HepG2 (cell line): ENCODE measurements around the gene WTAP. TPM values are rescaled to one million over a fixed set of nuclear protein-coding genes. Genes with fewer than 3 reads are reported as not detected.

Experiments
- ARNTL ChIP-seq: sonication (generic); formaldehyde crosslinking; IDR thresholded peaks from 2 replicates; pipeline ENCODE4 v1.4.0; 2020; ENCODE audit warnings: mild to moderate bottlenecking, missing genetic modification reagents
- DNMT1 ChIP-seq: sonication (generic); formaldehyde crosslinking; IDR thresholded peaks from 2 replicates; pipeline ENCODE4 v1.5.1; 2020; ENCODE audit warnings: mild to moderate bottlenecking, missing genetic modification reagents
- FOXJ3 ChIP-seq: sonication (generic); formaldehyde crosslinking; IDR thresholded peaks from 2 replicates; pipeline ENCODE4 v1.4.0; 2020; ENCODE audit warnings: missing genetic modification reagents, mild to moderate bottlenecking, borderline replicate concordance
- KDM6A ChIP-seq: IDR thresholded peaks from 2 replicates; pipeline ENCODE4 v1.6.1; 2016; ENCODE audit warnings: low read depth
- MXI1 ChIP-seq: IDR thresholded peaks from 3 replicates; pipeline ENCODE4 v1.6.1; 2012; ENCODE audit warnings: low read depth, low read length, inconsistent platforms, borderline replicate concordance
- MYC ChIP-seq: sonication (generic); formaldehyde crosslinking; IDR thresholded peaks from 2 replicates; pipeline ENCODE4 v1.9.0; 2021; ENCODE audit warnings: missing genetic modification reagents, borderline replicate concordance
- NFIB ChIP-seq: sonication (generic); formaldehyde crosslinking; IDR thresholded peaks from 2 replicates; pipeline ENCODE4 v1.9.0; 2021; ENCODE audit warnings: missing genetic modification reagents, mild to moderate bottlenecking, borderline replicate concordance
- PHF21A ChIP-seq: sonication (generic); formaldehyde crosslinking; IDR thresholded peaks from 2 replicates; pipeline ENCODE4 v1.5.0; 2020; ENCODE audit warnings: mild to moderate bottlenecking, missing genetic modification reagents
- THYN1 ChIP-seq: sonication (generic); formaldehyde crosslinking; IDR thresholded peaks from 2 replicates; pipeline ENCODE4 v1.8.1; 2023; ENCODE audit warnings: low read depth, mild to moderate bottlenecking, moderate library complexity, missing genetic modification reagents, borderline replicate concordance
- U2AF1 ChIP-seq: fragments of 200-400 bp; formaldehyde crosslinking; optimal IDR thresholded peaks from 2 replicates; pipeline ENCODE3; 2017; ENCODE audit warnings: mild to moderate bottlenecking, low read depth, low read length
- ZBTB44 ChIP-seq: sonication (generic); formaldehyde crosslinking; IDR thresholded peaks from 2 replicates; pipeline ENCODE4 v1.4.0; 2020; ENCODE audit warnings: missing genetic modification reagents
- ZFY ChIP-seq: sonication (generic); formaldehyde crosslinking; IDR thresholded peaks from 2 replicates; pipeline ENCODE4 v1.4.0; 2020; ENCODE audit warnings: missing genetic modification reagents
- ZNF205 ChIP-seq: IDR thresholded peaks from 2 replicates; pipeline ENCODE4 v1.6.1; 2018; ENCODE audit warnings: missing biosample characterization, missing genetic modification reagents
- ZNF335 ChIP-seq: sonication (generic); formaldehyde crosslinking; IDR thresholded peaks from 2 replicates; pipeline ENCODE4 v1.4.0; 2020; ENCODE audit warnings: missing genetic modification reagents
- ZNF674 ChIP-seq: sonication (generic); formaldehyde crosslinking; IDR thresholded peaks from 2 replicates; pipeline ENCODE4 v1.5.0; 2020; ENCODE audit warnings: low read depth, mild to moderate bottlenecking, missing genetic modification reagents
- ZNF704 ChIP-seq: sonication (generic); formaldehyde crosslinking; IDR thresholded peaks from 2 replicates; pipeline ENCODE4 v1.8.1; 2023; ENCODE audit warnings: mild to moderate bottlenecking, inconsistent platforms, moderate library complexity, missing genetic modification reagents, borderline replicate concordance
- ZNF737 ChIP-seq: sonication (generic); formaldehyde crosslinking; IDR thresholded peaks from 2 replicates; pipeline ENCODE4 v1.5.0; 2020; ENCODE audit warnings: missing genetic modification reagents, mild to moderate bottlenecking, borderline replicate concordance
- ZSCAN30 ChIP-seq: sonication (generic); formaldehyde crosslinking; IDR thresholded peaks from 2 replicates; pipeline ENCODE4 v1.5.0; 2020; ENCODE audit warnings: mild to moderate bottlenecking, missing genetic modification reagents
- polyA plus RNA-seq, 8 experiments: library from polyadenylated mRNA; depleted of rRNA in 3 of 8; stranded (reverse) in 7 of 8; unstranded in 1 of 8; fragments of >200 nt; fragmentation: Illumina TruSeq in 4 of 8; extraction: Trizol in 4 of 8; gene quantifications; 2 replicates each; pipeline versions ENCODE4 v1.2.1 to v1.2.3, GENCODE V29; 2011 to 2016; ENCODE audit warnings: low read depth in 4 of 8, missing spikeins in 1 of 8, mixed read lengths in 1 of 8; ENCODE audit not compliant: insufficient read depth in 1 of 8
- total RNA-seq, 5 experiments: library from RNA; depleted of rRNA; stranded (reverse); fragments of >200 nt; fragmentation: Illumina TruSeq; extraction: Trizol; gene quantifications; 2 replicates each; pipeline ENCODE4 v1.2.3, GENCODE V29; 2016; ENCODE audit warnings: low read depth in 1 of 5
- TF ChIP-seq, protein P1 (sequence below), 2 experiments: sonication (generic) in 1 of 2; formaldehyde crosslinking in 1 of 2; IDR thresholded peaks; 2 replicates each; pipeline versions ENCODE4 v1.4.0 to v1.6.1; 2018 to 2020; ENCODE audit warnings: missing genetic modification reagents in 2 of 2, borderline replicate concordance in 1 of 2, low read depth in 1 of 2, mild to moderate bottlenecking in 1 of 2, missing biosample characterization in 1 of 2

The WTAP gene
- total and polyA plus RNA-seq, 2 of the 13 experiments (the other 11 are each of a cell fraction or from before 2014, with no cell fraction given), result 31.6 to 167 TPM

DNA sequence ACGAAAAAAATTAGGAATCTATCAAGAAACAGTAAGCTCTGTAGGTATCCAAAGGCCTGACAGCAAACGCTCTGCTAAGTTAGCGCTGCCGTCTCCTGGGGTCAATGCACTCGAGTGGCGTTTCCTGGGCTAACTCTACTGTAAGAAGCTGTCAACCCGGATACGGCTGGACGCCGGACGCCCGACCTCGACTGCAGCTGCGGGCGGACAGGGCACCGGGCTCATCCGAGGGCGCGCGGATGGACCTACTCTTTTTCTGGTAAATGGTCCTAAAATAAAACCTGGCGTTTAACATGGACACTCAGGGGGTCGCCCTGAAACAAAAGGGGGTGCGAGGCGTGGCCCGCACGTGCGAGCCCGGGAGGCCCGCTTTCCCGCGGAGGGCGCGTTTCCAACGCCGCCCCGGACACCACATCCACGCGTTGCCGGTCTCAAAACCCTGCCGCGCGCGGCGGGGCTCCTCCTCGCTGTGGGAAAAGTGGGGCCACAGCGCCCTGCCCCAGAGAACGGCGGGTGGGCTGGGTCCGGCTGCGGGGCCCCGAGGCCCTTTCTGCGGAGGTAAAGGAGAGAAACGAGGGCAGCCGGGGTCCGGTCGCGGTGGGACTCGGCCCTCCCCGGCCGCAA lies 61.6 kb downstream of the WTAP start (continued):
- TF ChIP-seq ZNF335 (CRISPR knock-in tag), result no peak
- TF ChIP-seq ZNF737 (CRISPR knock-in tag), result peak; percentile 95; the same call in 1 of the 2 replicates
- TF ChIP-seq ZNF704 (CRISPR knock-in tag), result no peak
- no peak for TF ChIP-seq ZBTB44 (CRISPR knock-in tag)
- TF ChIP-seq ZFY, result no peak
- TF ChIP-seq MXI1, result peak; percentile 47; the same call in 1 of the 3 replicates
- TF ChIP-seq PHF21A (CRISPR knock-in tag), result peak; percentile 46; the same call in 1 of the 2 replicates
- TF ChIP-seq MYC, result peak; percentile 26
- no peak for TF ChIP-seq KDM6A (CRISPR knock-in tag)
- 0 out of 2 replicates have a peak, but pooled peaks have one; percentile 71 for TF ChIP-seq NFIB (CRISPR knock-in tag)
- 0 out of 2 replicates have a peak, but pooled peaks have one; percentile 27 for TF ChIP-seq ZNF205 (CRISPR knock-in tag)
- TF ChIP-seq, protein P1, sequence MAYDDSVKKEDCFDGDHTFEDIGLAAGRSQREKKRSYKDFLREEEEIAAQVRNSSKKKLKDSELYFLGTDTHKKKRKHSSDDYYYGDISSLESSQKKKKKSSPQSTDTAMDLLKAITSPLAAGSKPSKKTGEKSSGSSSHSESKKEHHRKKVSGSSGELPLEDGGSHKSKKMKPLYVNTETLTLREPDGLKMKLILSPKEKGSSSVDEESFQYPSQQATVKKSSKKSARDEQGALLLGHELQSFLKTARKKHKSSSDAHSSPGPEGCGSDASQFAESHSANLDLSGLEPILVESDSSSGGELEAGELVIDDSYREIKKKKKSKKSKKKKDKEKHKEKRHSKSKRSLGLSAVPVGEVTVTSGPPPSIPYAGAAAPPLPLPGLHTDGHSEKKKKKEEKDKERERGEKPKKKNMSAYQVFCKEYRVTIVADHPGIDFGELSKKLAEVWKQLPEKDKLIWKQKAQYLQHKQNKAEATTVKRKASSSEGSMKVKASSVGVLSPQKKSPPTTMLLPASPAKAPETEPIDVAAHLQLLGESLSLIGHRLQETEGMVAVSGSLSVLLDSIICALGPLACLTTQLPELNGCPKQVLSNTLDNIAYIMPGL (CRISPR knock-in tag; IDR thresholded peaks at IDR 0.05; ENCODE audit: borderline replicate concordance in 1 of 2, low read depth in 1 of 2), result peak in 1 of 2 experiments; percentile 25; a peak in 1 of 4 replicates
- peak; percentile 52; the same call in 1 of the 2 replicates for TF ChIP-seq ZSCAN30 (CRISPR knock-in tag)
- no peak for TF ChIP-seq ZNF674 (CRISPR knock-in tag)
- TF ChIP-seq U2AF1, result peak; percentile 8
- TF ChIP-seq FOXJ3, result no peak
- TF ChIP-seq DNMT1 (CRISPR knock-in tag), result 0 out of 2 replicates have a peak, but pooled peaks have one; percentile 35
- peak; percentile 35; the same call in 1 of the 2 replicates for TF ChIP-seq THYN1 (CRISPR knock-in tag)
- TF ChIP-seq ARNTL, result peak; percentile 3; the same call in 1 of the 2 replicates
